ENCODE data around the gene ANO4.
"Not testable (repeated sequence)": the region's sequence is repeated elsewhere in the genome, so short reads cannot be mapped to it uniquely, and the experiment has no call there.

ANO4 gene

DNA sequence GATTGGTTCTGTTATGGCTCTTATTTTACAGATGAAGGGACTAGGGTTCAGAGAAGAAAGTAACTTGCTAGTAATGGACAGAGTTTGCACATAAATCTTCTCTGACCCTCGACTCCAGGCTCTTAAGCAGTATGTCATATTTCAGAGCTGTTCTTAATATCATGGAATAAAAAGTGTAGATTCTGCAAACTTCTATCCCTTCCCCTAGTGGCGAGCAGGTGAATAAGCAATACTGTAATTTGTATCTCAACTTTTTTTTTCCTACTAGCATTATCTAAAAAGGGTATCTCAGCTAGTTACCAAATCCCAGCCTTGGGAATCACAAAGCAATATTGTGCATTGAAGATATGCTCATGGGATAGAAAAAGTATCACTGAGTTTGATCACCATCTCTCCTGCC is 83.2 kb downstream of the ANO4 start:
- DNase-seq = no peak

DNA sequence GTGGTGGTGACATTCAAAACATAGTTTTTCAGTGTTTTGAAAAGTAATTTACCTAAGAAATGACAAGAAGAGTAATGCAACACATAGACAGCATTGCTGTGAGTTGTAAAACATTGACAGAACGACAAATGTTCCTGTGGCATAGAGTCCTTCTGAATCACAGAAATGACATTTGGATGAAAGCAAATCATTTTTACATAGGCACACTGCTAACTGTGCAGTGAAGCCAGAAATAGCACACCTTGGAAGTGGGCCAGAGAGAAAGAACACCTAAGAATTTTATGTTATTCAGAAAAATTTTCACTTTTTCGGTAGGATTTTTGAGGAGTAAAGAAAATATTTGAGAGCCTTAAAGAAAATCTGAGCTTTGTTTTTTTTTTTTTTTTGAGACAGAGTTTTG is 100.6 kb downstream of the ANO4 start:
- no peak for DNase-seq

DNA sequence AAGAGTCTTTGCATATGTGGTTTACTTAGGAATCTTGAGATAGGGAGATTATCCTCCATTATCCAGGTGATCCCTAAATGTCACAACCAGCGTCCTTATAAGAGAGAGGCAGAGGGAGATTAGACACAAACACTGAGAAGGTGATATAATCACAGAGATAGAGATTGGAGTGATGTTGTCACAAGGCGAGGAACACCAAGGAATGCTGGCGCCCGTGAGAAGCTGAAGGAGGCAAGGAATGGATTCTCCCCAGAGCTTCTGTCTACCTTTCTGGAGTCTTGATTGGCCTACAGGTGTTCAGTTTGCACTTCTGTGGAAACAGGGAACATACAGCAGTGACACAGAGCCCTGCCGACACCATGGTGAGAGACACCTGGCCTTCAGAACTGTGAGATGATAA is 101.6 kb downstream of the ANO4 start:
- DNase-seq = no peak

DNA sequence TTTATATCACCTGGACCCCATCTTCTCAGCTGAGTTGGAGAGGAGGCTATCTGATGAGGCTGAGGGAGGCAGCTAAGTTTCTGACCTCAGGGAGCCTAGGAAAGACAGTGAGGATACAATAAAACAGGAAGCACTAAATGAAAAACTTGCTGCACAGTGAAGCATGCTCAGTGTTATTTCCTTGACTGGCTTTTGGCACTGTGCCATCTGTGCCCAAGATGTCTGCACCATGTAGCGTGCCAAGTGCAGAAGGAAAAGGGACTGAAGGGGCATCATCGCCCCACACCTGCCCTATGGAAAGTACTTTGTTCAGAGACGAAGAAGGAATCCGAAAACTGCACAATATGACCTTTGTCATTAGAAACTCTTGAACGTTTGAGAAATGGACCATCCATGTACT is 102.7 kb downstream of the ANO4 start:
- no peak for DNase-seq

DNA sequence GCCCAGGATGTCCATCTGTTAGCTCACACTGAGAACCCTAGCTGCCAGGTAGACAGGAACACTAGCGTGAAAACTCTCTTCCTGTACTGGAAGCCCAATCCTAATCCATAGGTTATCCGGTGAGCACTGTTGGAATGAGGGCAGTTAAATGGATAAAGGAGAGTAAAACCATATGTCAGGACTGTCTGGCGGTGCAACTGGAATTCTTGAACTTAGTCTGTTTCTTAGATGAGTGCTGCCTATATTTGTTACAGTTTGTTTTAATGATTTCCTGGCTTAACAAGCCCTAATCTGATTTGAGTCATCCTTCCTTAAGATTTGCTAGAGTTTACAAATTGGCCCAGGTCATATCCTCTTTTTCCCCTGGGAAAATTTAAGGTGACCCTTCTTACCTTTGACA is 104.7 kb downstream of the ANO4 start:
- no peak for DNase-seq

DNA sequence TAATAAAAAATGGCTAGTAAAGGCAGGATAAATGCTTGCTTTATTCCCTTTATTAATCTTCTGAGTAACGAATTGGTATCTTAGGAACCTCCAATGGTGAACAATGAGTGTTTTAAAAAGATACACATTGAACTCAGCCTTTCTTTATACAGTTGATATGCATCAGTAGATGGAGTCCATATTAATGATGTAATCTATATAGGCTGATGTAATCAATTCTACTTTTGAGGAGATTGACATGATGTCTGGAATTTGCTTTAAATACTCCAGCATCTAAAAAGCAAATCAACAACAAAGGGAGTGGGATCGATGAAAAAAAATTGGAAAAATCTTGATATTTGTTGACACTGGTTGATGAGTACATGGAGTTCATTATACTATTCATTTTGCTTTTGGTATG is 106.2 kb downstream of the ANO4 start:
- DNase-seq = no peak

DNA sequence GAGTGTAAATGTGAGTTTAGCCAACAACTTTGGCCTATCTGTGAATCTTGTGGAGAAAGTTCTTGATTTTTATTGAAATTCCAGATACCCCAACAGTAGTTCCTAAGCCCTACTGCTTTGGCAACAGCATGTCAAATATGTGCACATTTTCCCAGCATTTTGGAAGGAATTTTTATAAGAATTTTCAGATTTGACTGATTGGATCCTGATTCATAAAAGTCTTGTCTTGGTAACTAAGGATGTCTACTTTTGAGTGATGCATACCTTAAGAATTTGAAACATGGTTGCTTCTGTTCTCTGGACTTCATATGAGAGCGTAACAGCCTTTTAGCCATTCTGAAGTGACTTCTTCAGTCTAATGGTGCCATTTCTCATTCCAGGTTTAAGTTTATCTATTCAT is 106.7 kb downstream of the ANO4 start:
- DNase-seq = no peak

DNA sequence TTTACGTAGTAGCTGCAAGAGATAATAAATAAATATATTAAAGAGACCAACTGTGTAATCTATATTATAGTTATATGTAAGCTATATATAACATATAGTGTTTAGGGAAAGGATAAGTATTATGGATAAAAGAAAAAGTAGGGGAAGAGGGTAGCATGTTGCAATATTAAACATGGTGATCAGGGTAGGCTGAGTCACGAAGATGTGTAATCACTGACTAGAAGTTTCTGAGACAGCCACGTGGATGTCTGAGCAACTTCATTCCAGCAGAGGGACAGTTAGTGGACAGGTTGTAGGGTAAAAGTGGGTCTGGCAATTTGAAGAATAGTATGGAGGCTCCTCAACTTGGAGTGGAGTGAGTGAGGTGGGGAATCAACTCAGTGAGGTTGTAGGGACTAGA is 109.7 kb downstream of the ANO4 start:
- no peak for DNase-seq

DNA sequence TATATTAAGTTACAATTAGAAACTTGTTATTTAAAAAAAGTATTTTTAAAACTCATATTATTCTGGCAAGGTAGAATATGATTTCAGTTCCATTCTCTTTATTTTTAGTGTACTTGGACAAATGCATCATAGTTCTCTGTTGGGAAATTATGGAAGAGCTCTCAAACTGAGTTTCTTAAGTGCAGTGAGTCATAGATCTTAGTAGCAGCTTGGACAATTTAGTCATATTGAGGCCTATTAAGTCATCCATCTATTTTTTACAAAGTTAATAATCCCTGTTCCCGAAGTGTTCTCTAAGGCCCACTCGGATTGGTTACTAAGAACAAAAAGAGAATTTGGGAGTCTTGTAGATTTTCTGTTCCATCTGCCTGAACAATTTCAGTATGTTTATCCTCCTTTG is 113.9 kb downstream of the ANO4 start:
- no peak for DNase-seq

DNA sequence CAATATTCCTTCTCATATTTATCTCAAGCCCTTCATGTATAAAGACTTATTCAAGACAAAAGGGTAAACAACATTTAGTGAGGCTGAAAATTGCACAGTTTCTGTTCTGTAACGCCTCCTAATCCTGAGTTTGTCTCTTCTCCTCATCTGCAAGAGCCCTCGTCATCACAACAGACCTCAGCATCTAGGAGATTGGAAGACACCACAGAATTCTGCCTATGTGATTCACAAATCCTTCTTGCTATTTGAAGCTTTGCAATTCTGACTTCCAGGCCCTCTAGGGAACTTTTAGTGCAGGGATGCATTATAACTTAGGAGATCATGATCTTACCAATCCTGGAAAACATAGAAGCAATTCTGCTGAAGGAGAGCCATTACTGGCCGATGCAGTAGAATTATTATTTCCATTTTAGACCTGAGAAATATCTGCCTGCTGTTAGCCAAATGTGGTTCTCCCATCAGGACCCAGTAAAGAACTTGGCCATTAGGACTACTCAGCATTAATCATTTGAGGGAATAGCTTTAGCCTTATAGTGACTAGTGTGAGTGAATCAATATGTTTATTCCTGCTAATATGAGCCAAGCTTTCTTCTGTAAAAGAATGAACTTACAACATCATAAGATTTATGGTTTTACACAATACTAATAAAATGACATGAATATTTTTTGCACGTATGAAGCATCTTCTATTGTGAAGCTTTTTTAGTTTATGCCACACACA is 119.5 kb downstream of the ANO4 start:
- no peak for DNase-seq

DNA sequence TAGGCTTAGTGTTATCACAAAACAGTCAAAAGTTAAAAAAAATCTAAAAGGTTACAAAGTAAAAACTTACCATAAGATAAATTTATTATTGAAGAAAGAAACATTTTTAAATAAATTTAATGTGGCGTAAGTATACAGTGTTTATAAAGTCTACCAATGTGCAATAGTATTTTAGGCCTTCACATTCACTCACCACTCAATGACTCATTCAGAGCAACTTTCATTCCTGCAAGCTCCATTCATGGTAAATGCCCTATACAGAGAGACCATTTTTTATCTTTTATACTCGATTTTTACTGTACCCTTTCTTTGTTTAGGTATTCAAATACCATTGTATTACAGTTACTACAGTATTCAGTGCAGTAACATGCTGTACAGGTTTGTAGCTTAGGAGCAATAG is 124.5 kb downstream of the ANO4 start:
- DNase-seq = no peak

DNA sequence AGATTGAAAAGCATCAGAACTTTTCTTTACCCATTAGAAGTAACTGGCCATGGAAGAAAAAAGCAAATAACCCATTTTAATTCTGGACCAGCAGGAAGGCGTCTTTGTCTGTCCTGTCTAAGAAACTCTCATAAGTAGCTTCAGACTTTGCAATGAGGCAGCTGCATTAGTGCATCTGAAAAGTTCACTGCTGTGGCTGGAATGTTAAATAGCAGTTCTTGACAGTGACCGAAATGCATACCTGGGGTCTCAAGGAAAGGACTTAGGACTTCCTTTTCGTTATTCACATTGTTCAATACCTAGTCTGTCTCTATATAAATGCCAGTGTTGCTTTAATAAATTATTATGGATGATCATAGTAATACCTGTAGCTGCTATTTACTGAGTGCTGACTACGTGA is 125.9 kb downstream of the ANO4 start:
- no peak for DNase-seq

DNA sequence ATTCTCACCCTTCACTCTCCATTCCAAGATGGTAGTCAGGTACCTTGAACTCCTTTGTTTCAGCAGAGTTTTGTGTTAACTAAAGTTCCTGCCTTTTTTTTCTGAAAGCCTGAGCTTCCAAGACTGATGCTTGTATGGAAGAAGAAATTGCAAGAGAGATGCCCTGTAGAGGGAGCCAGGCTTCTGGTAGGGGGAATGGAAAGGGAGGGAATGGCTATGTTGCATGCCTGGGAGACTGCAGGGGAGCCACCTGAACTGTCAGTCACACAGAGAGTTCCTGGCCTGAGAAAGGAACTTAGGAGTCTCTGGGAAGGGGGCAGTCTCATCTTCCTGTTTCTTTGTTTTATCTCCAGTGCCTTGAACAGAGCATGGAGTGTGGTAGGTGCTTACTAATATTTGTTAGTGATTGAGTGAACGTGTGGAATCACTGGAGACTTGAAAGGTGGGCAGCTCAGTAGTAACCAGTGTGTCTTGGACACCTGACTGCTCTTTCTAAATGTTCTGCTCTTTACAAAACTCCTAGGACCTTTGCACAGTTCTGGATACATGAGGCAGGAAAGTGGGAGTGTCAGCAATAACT is 132.2 kb downstream of the ANO4 start:
- no peak for DNase-seq

DNA sequence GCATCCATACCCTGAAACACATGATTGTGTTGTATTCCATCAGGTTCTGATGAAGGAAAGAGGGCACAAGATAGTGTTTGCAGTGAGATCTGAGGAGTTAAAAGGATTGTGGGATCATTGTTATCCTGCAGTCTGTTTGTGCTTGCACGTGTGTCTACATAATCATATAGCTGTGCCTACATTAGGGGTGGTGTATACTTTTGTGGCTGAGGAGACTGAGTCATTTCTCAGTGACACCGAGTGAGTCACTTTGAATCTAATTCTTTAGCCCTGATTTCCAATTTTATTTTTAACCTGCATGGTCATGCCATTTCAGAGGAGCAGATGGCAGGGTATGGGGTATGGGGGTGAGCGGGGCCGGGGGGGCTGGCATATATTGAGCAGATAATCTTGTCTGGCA is 133.2 kb downstream of the ANO4 start:
- DNase-seq = no peak

DNA sequence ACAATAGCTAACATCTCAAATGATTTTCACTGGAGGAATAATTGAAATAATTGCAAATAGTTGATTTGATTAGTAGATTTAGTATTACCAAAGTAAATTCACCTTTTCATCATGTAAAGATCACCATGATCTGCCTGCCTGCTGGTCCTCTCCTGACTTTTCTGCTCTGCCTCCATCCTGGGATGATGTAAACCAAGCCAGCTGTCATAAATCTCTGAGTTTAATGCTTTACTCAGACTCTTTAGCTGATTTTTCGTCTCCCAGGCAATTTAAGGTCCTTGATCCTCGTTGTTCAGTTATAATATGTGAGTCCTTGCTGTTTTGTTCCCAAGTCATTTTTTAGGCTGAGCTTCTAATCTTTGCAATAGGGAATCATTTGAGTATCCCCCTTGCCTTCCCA is 138.0 kb downstream of the ANO4 start:
- DNase-seq = no peak

DNA sequence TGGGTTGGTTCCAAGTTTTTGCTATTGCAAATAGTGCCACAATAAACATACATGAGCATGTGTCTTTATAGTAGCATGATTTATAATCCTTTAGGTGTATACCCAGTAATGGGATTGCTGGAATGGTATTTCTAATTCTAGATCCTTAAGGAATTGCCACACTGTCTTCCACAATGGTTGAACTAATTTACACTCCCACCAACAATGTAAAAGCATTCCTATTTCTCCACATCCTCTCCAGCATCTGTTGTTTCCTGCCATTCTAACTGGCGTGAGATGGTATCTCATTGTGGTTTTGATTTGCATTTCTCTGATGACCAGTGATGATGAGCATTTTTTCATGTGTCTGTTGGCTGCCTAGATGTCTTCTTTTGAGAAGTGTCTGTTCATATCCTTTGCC is 139.0 kb downstream of the ANO4 start:
- not testable (repeated sequence) for DNase-seq

DNA sequence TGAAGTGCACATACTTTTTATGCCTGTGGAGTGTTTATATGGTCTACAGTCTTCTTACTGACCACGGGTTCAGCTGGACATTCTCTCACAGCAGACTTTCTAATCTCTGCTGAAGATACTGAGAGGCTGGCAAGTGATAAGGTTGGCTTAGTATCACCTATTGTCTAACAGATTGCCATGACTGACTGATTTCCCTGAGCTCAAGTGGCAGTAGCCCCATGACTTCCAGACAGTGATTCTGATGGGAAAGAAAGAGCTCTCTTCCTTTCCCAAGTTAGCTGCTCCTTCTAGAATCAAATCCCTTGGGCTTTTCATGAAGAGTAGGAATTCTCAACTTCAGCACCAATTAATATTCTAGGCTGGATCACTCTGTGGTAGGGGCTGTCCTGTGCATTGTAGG is 141.4 kb downstream of the ANO4 start:
- no peak for DNase-seq

DNA sequence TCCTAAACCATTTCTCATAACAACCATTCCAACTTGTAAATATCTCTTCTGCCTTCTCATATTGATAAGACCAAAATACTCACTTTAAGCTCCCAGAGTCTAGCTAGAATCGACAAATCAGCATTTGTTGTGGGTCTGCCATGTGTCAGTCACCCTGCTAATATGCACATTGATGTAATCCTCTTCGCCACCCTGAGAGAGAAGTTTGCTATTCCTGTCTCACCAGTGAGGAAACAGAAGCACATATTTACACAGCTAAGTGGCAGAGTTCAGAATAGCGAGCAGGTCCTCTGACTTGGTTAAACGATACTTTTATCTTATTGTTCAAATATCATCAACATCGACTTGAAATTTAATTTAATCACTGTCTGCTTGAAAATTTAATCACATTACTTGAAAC is 142.1 kb downstream of the ANO4 start:
- DNase-seq = no peak

DNA sequence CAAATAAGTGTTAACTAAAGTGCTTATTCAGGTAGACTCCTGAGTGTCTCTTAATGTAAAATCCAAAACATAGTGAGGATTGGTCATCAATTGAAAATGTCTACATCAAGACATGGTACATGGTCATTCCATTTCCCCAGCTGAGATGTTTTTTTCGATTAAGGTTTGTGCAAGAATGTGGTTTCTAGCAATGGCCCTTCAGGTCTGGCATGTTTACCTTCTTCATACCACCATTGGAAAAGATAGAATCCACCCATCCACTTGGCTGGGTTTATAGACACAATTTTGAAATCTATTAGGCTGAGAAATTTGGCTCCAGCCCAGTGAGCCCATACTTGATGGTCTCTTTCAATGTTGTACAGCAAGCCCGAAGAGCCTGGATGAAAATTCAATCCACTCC is 145.9 kb downstream of the ANO4 start:
- no peak for DNase-seq

DNA sequence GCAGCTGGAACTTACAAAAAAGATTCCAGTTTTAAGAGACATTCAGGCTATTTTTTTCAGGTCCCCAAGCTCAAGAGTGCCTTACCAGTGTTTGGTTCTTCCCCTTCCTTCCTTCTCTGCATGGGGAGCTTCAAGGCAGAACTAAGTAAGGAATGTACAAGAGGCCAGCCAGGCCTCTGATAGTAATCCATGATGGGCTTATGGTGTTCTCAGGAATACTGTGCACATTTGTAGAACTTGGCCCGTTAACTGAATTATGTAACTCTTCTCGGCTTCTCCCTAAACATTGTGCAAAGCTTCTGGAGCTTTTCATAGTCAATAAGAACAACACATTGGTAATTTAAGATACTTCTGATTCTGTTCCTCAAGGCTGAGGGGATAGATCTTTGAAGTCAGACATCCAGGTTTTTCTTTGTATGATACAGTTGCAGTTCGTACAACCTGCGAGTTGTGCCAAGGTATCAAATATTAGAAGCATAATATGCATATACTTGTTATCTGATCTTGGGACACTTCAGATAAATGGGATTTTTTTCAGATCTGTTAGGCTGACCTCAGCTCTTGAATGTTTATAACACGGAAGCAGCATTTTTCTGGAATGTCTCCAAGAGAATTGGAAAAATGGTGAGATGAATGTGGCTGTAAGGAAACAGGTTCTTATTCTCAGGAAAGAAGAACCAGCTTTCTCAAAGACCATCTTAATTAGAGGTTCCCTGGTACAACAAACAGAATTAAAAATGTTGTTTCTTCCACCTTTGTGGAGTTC is 148.6 kb downstream of the ANO4 start:
- DNase-seq = no peak

DNA sequence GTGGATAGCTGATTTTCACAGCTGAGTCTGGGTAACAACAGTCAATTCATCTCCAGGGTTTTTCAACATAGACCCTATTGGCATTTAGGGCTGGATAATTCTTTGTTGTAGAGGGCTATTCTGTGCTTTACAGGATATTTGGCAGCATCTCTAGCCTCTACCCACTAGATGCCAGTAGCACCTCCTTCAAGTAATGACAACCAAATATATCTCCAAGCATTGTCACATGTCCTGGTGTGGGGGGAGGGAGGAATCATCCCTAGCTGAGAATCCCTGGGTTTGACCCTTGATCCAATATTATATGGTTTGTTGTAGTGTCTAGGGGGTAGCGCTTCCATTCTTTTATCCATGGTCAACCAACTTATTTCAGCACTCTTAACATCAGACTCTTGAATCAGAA is 157.2 kb downstream of the ANO4 start:
- no peak for DNase-seq

DNA sequence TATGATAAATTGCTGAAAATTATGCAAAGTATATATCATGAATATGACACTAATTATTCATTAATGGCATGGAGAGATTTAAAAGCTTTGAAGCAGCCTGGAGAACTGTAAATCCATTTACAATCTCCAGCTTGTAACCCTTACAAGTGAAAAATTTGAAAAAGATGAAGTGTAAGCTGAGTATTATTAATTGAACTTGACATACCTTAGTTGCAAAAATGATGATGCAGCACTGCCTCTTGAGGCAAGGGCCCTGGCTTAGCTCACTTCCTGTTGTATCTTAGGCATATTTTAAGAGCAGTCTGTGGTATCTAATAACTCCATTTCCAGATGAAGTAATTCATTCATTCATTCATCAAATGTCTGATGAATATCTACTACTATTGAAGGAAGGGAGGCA is 158.6 kb downstream of the ANO4 start:
- no peak for DNase-seq

DNA sequence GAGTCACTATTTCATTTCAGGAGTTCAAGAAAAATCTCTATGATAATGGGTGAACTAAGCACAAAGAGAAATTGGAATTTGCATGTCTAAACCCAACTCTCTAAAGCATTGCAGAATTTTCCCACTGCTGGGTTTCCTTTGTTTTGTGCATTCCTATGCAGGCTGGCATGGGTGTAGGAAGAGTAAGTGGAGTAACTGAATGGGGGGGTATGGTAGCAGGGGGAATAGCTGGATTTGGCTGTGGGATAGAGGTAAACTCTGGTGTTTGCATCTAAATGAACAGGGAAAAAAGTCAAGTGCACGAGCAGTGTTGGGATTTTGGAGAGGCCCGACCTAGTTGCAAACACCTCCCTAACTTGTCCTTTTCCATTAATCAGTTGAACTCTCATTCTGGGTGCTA is 159.1 kb downstream of the ANO4 start:
- DNase-seq = no peak

DNA sequence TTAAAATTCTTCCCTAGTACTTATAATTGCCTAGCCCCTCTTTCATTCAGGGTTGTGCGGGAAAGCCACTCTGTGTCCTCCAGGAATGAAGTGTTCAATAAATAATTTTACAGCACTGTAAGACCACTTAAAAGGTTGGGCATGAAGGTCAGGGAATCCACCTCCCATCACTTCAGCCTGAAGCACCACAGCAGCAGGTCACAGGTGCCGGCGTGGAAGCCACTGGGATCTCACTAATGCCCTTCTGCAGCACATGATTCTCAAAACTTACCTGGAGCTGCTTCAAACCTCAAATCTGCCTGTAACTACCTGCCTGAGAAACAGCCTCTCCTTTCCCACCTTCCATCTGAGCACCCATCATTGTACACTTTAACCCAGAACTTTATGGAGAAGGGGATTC is 159.5 kb downstream of the ANO4 start:
- DNase-seq = no peak

DNA sequence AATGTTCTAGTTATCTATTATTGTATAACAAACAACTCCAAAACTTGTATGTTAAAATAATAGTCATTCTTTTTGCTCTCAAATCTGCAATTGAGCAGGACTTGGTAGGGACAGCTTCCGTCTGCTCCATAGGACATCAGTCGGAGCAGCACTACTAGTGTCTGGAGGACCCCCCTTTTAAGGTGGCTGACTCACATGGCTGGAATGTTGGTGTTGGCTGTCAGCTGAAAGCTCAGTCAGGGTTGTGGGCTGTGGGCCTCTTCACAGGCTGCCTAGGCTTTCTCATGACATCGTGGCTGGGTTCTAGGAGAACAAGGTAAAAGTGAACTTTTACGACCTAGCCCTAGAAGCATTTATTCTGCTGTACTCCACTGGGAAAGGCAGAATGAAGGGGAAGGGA is 160.6 kb downstream of the ANO4 start:
- DNase-seq = no peak
